GM23338 (cell line): ENCODE results near the gene EXOC2. TPM values are rescaled to one million over a fixed set of nuclear protein-coding genes. Genes with fewer than 3 reads are reported as not detected.

Experiments used
- ATAC-seq: fragments of 200-7000 bp; cut with Tn5 transposase; 3 replicates; pipeline ENCODE4 v1.9.1; 2020
- DNase-seq: peaks from one replicate; pipeline ENCODE4 v3.0.0-alpha.2; 2015; ENCODE audit warnings: low spot score
- H2AFZ ChIP-seq: fragments of 200-600 bp; sonication (generic); 2 replicates; pipeline ENCODE4 v1.8.0; 2016; ENCODE audit warnings: antibody characterized with exemption, mild to moderate bottlenecking, moderate library complexity
- H3F3A ChIP-seq: fragments of 200-600 bp; sonication (generic); replicated peaks from 2 replicates; pipeline ENCODE4 v1.8.0; 2017; ENCODE audit warnings: antibody characterized with exemption, mixed run types, low read depth
- H3K27ac ChIP-seq: fragments of 200-600 bp; sonication (generic); 2 replicates; pipeline ENCODE4 v1.6.1; 2016; ENCODE audit warnings: low read depth
- H3K27me3 ChIP-seq: fragments of 200-600 bp; sonication (generic); 2 replicates; pipeline ENCODE4 v1.8.0; 2016; ENCODE audit warnings: mild to moderate bottlenecking, mixed run types, moderate library complexity; ENCODE audit not compliant: insufficient read depth
- H3K36me3 ChIP-seq: fragments of 200-600 bp; sonication (generic); 2 replicates; pipeline ENCODE4 v1.8.0; 2016; ENCODE audit warnings: mild to moderate bottlenecking; ENCODE audit not compliant: insufficient read depth
- H3K4me1 ChIP-seq: fragments of 200-600 bp; sonication (generic); 2 replicates; pipeline ENCODE4 v1.8.0; 2016; ENCODE audit warnings: mild to moderate bottlenecking, moderate library complexity; ENCODE audit not compliant: insufficient read depth
- H3K4me2 ChIP-seq: fragments of 200-600 bp; sonication (generic); 2 replicates; pipeline ENCODE4 v1.7.1; 2017; ENCODE audit warnings: mixed run types
- H3K4me3 ChIP-seq: fragments of 200-600 bp; sonication (generic); 2 replicates; pipeline ENCODE4 v1.6.1; 2016; ENCODE audit warnings: mixed run types
- H3K79me2 ChIP-seq: fragments of 200-600 bp; sonication (generic); replicated peaks from 2 replicates; pipeline ENCODE4 v1.8.0; 2017; ENCODE audit warnings: mild to moderate bottlenecking; ENCODE audit not compliant: insufficient read depth
- H3K9me2 ChIP-seq: fragments of 200-600 bp; sonication (generic); 2 replicates; pipeline ENCODE4 v1.8.0; 2017; ENCODE audit not compliant: insufficient read depth
- H4K20me1 ChIP-seq: fragments of 200-600 bp; sonication (generic); replicated peaks from 2 replicates; pipeline ENCODE4 v1.8.0; 2017; ENCODE audit warnings: mild to moderate bottlenecking; ENCODE audit not compliant: insufficient read depth
- H3K27ac Mint-ChIP-seq: 2 replicates; pipeline ENCODE4 v1.8.0; 2020; ENCODE audit warnings: inconsistent platforms, mild to moderate bottlenecking, moderate library complexity, mixed read lengths
- H3K27me3 Mint-ChIP-seq: 3 replicates; pipeline ENCODE4 v1.8.0; 2022; ENCODE audit warnings: low read depth, mild to moderate bottlenecking, moderate library complexity, mixed read lengths, inconsistent platforms; ENCODE audit not compliant: insufficient read depth, poor library complexity
- H3K36me3 Mint-ChIP-seq: 3 replicates; pipeline ENCODE4 v1.8.0; 2021; ENCODE audit warnings: low read depth, mild to moderate bottlenecking, inconsistent platforms, moderate library complexity, mixed read lengths
- H3K4me1 Mint-ChIP-seq: 3 replicates; pipeline ENCODE4 v1.8.0; 2020; ENCODE audit warnings: mild to moderate bottlenecking, inconsistent platforms, mixed read lengths
- H3K4me3 Mint-ChIP-seq: 3 replicates; pipeline ENCODE4 v1.8.0; 2021; ENCODE audit warnings: moderate library complexity, mild to moderate bottlenecking, inconsistent platforms, mixed read lengths
- H3K9me3 Mint-ChIP-seq: 3 replicates; pipeline ENCODE4 v1.8.0; 2020; ENCODE audit warnings: moderate library complexity, mild to moderate bottlenecking, inconsistent platforms, mixed read lengths
- CTCF ChIP-seq, 2 experiments: fragments of 200-600 bp in 1 of 2; sonication (generic) in 1 of 2; conservative IDR thresholded peaks; 2 replicates each; pipeline versions ENCODE4 v1.5.1 to v1.6.1; 2016 to 2017; ENCODE audit warnings: antibody characterized with exemption in 2 of 2, low read depth in 2 of 2, mild to moderate bottlenecking in 2 of 2, moderate library complexity in 1 of 2
- ETS1 ChIP-seq: IDR thresholded peaks from 2 replicates; pipeline ENCODE4 v1.6.1; 2016; ENCODE audit warnings: antibody characterized with exemption
- EZH2 ChIP-seq: fragments of 200-600 bp; sonication (generic); IDR thresholded peaks from one replicate; pipeline ENCODE4 v1.8.0; 2017; ENCODE audit warnings: antibody characterized with exemption, mild to moderate bottlenecking, low read depth; ENCODE audit not compliant: unreplicated experiment
- EZH2phosphoT487 ChIP-seq: fragments of 200-600 bp; sonication (generic); IDR thresholded peaks from one replicate; pipeline ENCODE4 v1.8.1; 2018; ENCODE audit warnings: antibody characterized with exemption; ENCODE audit not compliant: unreplicated experiment
- NANOG ChIP-seq: IDR thresholded peaks from 2 replicates; pipeline ENCODE4 v1.6.1; 2016; ENCODE audit warnings: antibody characterized with exemption, borderline replicate concordance
- STAT1 ChIP-seq: IDR thresholded peaks from one replicate; pipeline ENCODE4 v1.6.1; 2016; ENCODE audit warnings: antibody characterized with exemption; ENCODE audit not compliant: unreplicated experiment
- ZNF114 ChIP-seq: fragments of 250-450 bp; sonication (Bioruptor Pico); IDR thresholded peaks from 2 replicates; pipeline ENCODE4 v1.5.0; 2020; ENCODE audit warnings: mild to moderate bottlenecking, moderate library complexity
- ZNF331 ChIP-seq: fragments of 250-450 bp; sonication (Bioruptor Pico); IDR thresholded peaks from 2 replicates; pipeline ENCODE4 v1.5.0; 2020; ENCODE audit warnings: low read depth, mild to moderate bottlenecking, moderate library complexity
- polyA plus RNA-seq: library from polyadenylated mRNA; unstranded; fragments of >200 nt; fragmentation: Nextera tagmentation; extraction: Ambion mirVana; gene quantifications from 2 replicates; pipeline ENCODE4 v1.2.1, GENCODE V29; 2016
- total RNA-seq: library from RNA; depleted of rRNA; stranded (reverse); fragments of >200 nt; shearing (Covaris generic); gene quantifications from 2 replicates; pipeline ENCODE4 v1.2.3, GENCODE V29; 2014
- TF ChIP-seq, protein P1 (sequence below): fragments of 250-450 bp; sonication (Bioruptor Pico); IDR thresholded peaks from 2 replicates; pipeline ENCODE4 v1.5.0; 2020; ENCODE audit warnings: mild to moderate bottlenecking, moderate library complexity

EXOC2 gene
- total and polyA plus RNA-seq, 2 experiments from 2014 or later, result 28.7 to 93.6 TPM

DNA sequence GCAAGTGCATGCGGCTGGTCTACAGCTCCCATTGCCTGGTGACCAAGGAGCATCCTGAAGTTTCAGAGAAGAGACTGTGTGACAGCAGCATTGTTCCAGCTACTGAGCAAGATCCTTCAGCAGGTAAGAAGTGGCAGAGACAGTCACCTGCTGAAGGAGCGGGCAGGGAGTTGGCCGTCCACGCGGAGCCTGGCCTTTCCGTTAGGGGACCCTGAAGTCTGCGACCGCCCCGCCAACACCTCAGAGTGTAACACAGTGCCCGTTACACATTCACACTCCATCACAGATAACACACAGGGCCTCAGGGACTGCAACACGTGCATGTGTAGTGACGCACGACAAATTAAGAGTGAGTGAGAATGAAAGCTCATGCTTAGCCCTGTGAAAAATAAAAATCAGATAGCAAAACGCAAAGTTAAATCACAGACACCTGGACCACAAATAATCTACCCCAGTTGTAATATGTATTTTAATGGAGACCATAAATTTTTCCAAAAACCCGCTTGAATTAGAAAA lies 207.2 kb downstream of the EXOC2 start (continued):
- TF ChIP-seq, protein P1, sequence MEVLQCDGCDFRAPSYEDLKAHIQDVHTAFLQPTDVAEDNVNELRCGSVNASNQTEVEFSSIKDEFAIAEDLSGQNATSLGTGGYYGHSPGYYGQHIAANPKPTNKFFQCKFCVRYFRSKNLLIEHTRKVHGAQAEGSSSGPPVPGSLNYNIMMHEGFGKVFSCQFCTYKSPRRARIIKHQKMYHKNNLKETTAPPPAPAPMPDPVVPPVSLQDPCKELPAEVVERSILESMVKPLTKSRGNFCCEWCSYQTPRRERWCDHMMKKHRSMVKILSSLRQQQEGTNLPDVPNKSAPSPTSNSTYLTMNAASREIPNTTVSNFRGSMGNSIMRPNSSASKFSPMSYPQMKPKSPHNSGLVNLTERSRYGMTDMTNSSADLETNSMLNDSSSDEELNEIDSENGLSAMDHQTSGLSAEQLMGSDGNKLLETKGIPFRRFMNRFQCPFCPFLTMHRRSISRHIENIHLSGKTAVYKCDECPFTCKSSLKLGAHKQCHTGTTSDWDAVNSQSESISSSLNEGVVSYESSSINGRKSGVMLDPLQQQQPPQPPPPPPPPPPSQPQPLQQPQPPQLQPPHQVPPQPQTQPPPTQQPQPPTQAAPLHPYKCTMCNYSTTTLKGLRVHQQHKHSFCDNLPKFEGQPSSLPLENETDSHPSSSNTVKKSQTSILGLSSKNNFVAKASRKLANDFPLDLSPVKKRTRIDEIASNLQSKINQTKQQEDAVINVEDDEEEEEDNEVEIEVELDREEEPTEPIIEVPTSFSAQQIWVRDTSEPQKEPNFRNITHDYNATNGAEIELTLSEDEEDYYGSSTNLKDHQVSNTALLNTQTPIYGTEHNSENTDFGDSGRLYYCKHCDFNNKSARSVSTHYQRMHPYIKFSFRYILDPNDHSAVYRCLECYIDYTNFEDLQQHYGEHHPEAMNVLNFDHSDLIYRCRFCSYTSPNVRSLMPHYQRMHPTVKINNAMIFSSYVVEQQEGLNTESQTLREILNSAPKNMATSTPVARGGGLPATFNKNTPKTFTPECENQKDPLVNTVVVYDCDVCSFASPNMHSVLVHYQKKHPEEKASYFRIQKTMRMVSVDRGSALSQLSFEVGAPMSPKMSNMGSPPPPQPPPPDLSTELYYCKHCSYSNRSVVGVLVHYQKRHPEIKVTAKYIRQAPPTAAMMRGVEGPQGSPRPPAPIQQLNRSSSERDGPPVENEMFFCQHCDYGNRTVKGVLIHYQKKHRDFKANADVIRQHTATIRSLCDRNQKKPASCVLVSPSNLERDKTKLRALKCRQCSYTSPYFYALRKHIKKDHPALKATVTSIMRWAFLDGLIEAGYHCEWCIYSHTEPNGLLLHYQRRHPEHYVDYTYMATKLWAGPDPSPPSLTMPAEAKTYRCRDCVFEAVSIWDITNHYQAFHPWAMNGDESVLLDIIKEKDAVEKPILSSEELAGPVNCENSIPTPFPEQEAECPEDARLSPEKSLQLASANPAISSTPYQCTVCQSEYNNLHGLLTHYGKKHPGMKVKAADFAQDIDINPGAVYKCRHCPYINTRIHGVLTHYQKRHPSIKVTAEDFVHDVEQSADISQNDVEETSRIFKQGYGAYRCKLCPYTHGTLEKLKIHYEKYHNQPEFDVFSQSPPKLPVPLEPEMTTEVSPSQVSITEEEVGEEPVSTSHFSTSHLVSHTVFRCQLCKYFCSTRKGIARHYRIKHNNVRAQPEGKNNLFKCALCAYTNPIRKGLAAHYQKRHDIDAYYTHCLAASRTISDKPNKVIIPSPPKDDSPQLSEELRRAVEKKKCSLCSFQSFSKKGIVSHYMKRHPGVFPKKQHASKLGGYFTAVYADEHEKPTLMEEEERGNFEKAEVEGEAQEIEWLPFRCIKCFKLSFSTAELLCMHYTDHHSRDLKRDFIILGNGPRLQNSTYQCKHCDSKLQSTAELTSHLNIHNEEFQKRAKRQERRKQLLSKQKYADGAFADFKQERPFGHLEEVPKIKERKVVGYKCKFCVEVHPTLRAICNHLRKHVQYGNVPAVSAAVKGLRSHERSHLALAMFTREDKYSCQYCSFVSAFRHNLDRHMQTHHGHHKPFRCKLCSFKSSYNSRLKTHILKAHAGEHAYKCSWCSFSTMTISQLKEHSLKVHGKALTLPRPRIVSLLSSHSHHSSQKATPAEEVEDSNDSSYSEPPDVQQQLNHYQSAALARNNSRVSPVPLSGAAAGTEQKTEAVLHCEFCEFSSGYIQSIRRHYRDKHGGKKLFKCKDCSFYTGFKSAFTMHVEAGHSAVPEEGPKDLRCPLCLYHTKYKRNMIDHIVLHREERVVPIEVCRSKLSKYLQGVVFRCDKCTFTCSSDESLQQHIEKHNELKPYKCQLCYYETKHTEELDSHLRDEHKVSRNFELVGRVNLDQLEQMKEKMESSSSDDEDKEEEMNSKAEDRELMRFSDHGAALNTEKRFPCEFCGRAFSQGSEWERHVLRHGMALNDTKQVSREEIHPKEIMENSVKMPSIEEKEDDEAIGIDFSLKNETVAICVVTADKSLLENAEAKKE (CRISPR knock-in tag), result no peak
- TF ChIP-seq ZNF114 (CRISPR knock-in tag), result no peak
- TF ChIP-seq ETS1, result no peak
- TF ChIP-seq NANOG, result no peak

DNA sequence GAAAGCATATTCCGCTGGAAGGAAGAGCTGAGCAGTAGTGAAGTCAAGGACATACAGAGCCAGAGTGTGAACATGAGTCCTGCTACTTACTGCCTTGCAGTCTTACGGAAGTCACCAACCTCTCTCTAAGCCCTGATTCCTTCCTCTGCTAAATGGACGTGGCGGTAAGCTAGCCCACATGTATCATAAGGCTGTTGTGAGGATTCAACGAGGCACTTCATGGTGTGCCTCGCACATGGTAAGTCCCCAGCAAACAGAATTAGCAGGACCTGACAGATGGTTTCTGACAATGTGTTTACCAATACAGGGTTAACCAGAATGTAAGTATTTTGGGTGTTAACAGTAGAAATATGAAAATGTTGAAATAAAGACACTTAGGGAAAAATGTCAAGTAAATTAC lies 208.2 kb downstream of the EXOC2 start:
- no peak overlapping the region for H3K4me3 Mint-ChIP-seq
- no peak overlapping the region for H2AFZ ChIP-seq
- TF ChIP-seq EZH2 (no peak), CTCF (conservative IDR thresholded peaks at IDR 0.05; ENCODE audit: low read depth in 2 of 2) (no peak), EZH2phosphoT487 (no peak), STAT1 (no peak), ZNF331 (CRISPR knock-in tag) (no peak)

More for the DNA sequence above, 208.2 kb downstream of the EXOC2 start:
- no peaks in the 10 kb centered on the region for H3K4me1 ChIP-seq
- peaks cover 67% of the 10 kb centered on the region for H3K36me3 Mint-ChIP-seq
- H3K4me1 Mint-ChIP-seq, result no peaks in the 10 kb centered on the region
- H3K4me2 ChIP-seq, result no peak overlapping the region
- H3K27me3 ChIP-seq, result no peaks in the 10 kb centered on the region
- no peak for ATAC-seq
- H3K27ac Mint-ChIP-seq, result no peak overlapping the region
- no peak overlapping the region for H3K4me3 ChIP-seq
- H3K79me2 ChIP-seq, result no peaks in the 10 kb centered on the region
- H3K36me3 ChIP-seq, result peaks cover 42% of the 10 kb centered on the region
- H4K20me1 ChIP-seq, result 0 out of 2 replicates have a peak, but pooled peaks cover 6% of the 10 kb centered on the region
- no peak for DNase-seq
- no peaks in the 10 kb centered on the region for H3F3A ChIP-seq
- H3K9me2 ChIP-seq, result no peaks in the 10 kb centered on the region
- H3K27ac ChIP-seq, result no peak overlapping the region
- H3K9me3 Mint-ChIP-seq, result peaks cover 38% of the 10 kb centered on the region
- H3K27me3 Mint-ChIP-seq, result no peaks in the 10 kb centered on the region
